ENCODE data around the gene TBL1XR1. TPM values are rescaled to one million over a fixed set of nuclear protein-coding genes. Genes with fewer than 3 reads are reported as not detected.
"Not testable (repeated sequence)": the region's sequence is repeated elsewhere in the genome, so short reads cannot be mapped to it uniquely, and the experiment has no call there.

Gene TBL1XR1
- total RNA-seq, 2 experiments from 2014 or later = 143 to 214 TPM

- Mint-ChIP-seq H3K27me3 (no peaks in the 10 kb centered on the region), H3K27ac (peak overlapping the region; percentile 18), H3K9me3 (ENCODE audit: low read depth) (peaks cover 3% of the 10 kb centered on the region), H3K4me3 (no peak overlapping the region), H3K36me3 (peaks cover 30% of the 10 kb centered on the region), H3K4me1 (peaks cover 77% of the 10 kb centered on the region)
- CTCF ChIA-PET = interaction anchor here (1.1 to 1.9 kb wide), 2 partner anchors 9 to 148 kb away, joined by 3 to 5 read pairs; no protein-coding TSS in a partner anchor
- DNase-seq (no peak), ATAC-seq (no peak)
These were observed 55.8 kb downstream of the TBL1XR1 start for GRCh38 chr3:177141471-177141870.

- peak; percentile 68 for ATAC-seq
- not testable (repeated sequence) for H3K27me3 Mint-ChIP-seq; H3K9me3 Mint-ChIP-seq (ENCODE audit: low read depth)
- H3K36me3 Mint-ChIP-seq = peaks cover 34% of the 10 kb centered on the region
- DNase-seq = peak; percentile 67
- H3K4me1 Mint-ChIP-seq = peaks cover 61% of the 10 kb centered on the region
- H3K27ac Mint-ChIP-seq = peak overlapping the region; percentile 82
- CTCF ChIA-PET = interaction anchor here (0.7 kb wide), 1 partner anchor 18 kb away, joined by 3 read pairs; no protein-coding TSS in a partner anchor
- H3K4me3 Mint-ChIP-seq = peak overlapping the region; percentile 44
These were observed 58.1 kb downstream of the TBL1XR1 start for GRCh38 chr3:177139220-177139619.

DNA sequence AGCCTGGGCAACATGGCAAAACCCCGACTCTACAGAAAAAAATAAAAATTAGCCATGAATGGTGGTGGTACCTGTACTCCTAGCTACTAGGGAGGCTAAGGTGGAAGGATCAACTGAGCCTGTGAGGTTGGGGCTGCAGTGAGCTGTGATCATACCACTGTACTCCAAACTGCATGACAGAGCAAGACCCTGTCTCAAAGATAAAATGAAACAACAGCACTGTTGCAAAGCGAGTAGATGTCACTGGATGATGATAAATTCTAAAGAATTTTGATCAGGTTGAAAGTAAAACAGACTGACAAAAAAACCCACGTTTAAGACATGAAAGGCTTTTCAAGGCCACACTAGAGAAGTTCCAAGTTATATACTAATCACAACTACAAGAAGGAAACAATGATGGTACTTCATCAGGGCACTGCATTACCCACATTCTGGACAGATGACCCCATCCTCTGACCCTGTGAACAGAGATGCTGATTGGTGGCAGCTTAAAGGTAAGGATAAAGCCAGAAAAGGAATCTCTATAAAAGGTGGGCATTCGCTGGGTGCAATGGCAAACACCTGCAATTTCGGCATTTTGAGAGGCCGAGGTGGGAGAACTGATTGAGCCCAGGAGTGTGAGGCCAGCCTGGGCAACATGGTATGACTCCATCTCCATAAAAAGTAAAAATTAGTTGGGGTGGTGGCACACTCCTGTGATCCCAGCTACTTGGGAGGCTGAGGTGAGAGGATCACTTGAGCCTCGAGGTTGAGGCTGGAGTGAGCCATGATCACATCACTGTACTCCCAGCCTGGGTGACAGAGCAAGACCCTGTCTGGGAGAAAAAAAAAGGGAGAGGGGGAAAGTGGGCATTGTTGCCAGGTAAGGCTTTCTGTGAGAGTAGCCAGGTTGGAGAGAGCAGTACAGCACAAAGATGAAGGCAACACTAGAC, 59.2 kb downstream of the TBL1XR1 start:
- CTCF ChIA-PET = no interaction called here
- Mint-ChIP-seq H3K4me3 (no peak overlapping the region), H3K4me1 (peaks cover 58% of the 10 kb centered on the region), H3K27me3 (no peaks in the 10 kb centered on the region), H3K9me3 (ENCODE audit: low read depth) (peaks cover 3% of the 10 kb centered on the region), H3K27ac (peak overlapping the region; percentile 82), H3K36me3 (peaks cover 36% of the 10 kb centered on the region)
- no peak for ATAC-seq
- no peak for DNase-seq

DNA sequence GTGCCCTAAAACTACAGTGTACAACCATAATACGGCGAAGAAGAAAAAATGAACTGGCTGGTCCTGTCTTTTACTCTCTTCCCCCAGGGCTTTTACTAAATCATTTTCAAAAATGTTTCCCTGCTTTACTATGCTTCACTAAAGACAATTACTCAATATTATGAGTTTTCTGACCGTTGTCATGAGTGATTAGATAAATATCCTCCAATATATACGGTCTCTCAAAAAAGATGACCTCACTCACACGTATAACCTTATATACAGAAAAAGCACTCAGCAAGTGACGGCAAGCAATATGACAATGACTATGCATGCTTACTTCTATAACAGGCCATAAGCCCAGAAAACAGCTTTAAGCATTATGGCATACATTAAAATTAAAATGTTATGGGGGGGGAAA, 60.5 kb downstream of the TBL1XR1 start:
- Mint-ChIP-seq H3K4me1 (peaks cover 56% of the 10 kb centered on the region), H3K36me3 (peaks cover 46% of the 10 kb centered on the region), H3K9me3 (ENCODE audit: low read depth) (peaks cover 3% of the 10 kb centered on the region), H3K27me3 (no peaks in the 10 kb centered on the region), H3K4me3 (no peak overlapping the region), H3K27ac (no peak overlapping the region)
- DNase-seq (no peak), ATAC-seq (no peak)
- CTCF ChIA-PET = no interaction called here

GRCh38 chr3:177135841-177136492, 61.3 kb downstream of the TBL1XR1 start:
- no peak for DNase-seq
- Mint-ChIP-seq H3K9me3 (ENCODE audit: low read depth) (peaks cover 3% of the 10 kb centered on the region), H3K36me3 (peaks cover 52% of the 10 kb centered on the region), H3K4me3 (no peak overlapping the region), H3K27me3 (no peaks in the 10 kb centered on the region), H3K4me1 (peaks cover 55% of the 10 kb centered on the region), H3K27ac (no peak overlapping the region)
- ATAC-seq = no peak
- CTCF ChIA-PET = no interaction called here

GRCh38 chr3:177134816-177135210, 62.5 kb downstream of the TBL1XR1 start:
- CTCF ChIA-PET = no interaction called here
- H3K4me1 Mint-ChIP-seq = peaks cover 49% of the 10 kb centered on the region

GRCh38 chr3:177133860-177134815, 63.1 kb downstream of the TBL1XR1 start:
- Mint-ChIP-seq H3K4me3 (no peak overlapping the region), H3K4me1 (peaks cover 42% of the 10 kb centered on the region)
- CTCF ChIA-PET = no interaction called here

More at GRCh38 chr3:177134816-177135210, 62.5 kb downstream of the TBL1XR1 start:
- H3K9me3 Mint-ChIP-seq (ENCODE audit: low read depth) = peaks cover 3% of the 10 kb centered on the region
- H3K4me3 Mint-ChIP-seq = no peak overlapping the region
- H3K27ac Mint-ChIP-seq = no peak overlapping the region
- ATAC-seq = no peak
- no peak for DNase-seq
- H3K27me3 Mint-ChIP-seq = no peaks in the 10 kb centered on the region
- H3K36me3 Mint-ChIP-seq = peaks cover 53% of the 10 kb centered on the region

DNA sequence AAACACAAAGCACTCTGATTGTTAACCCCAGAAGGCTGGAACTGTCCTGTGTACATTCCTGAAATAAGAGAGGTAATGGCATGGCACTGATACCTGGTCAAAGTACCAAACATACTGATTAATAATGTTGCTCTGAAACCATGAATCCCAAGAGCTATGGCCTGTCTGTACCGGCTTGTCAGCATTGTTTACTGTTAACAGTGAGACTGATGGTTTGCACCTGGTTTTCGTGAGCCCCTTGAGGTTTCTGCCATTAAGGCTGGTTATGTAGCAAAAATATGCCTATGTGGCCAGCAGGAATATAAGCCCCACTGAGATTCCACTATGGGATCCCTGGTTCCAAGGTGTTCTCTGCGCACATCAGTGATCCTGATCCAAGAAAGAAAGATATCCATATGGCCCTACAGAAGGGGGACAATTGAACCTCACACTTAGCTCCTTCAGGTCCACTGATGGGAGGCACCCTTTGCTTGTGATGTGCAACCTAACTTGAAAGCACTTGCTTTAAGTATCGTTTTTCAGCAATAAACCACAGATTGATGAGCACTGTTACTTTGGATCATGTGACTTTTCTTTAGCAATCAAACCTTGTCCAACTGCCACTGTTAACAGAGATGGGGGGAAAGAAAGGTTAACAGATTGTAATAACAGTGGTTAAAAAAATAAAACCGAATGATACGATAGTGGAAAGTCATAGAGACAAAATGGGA, 65.2 kb downstream of the TBL1XR1 start:
- Mint-ChIP-seq H3K27ac (peak overlapping the region; percentile 20), H3K36me3 (peaks cover 62% of the 10 kb centered on the region), H3K27me3 (no peaks in the 10 kb centered on the region), H3K4me3 (no peak overlapping the region), H3K9me3 (ENCODE audit: low read depth) (peaks cover 3% of the 10 kb centered on the region), H3K4me1 (peaks cover 31% of the 10 kb centered on the region)
- ATAC-seq (no peak), DNase-seq (no peak)
- CTCF ChIA-PET = no interaction called here

More at GRCh38 chr3:177133860-177134815, 63.1 kb downstream of the TBL1XR1 start:
- Mint-ChIP-seq H3K27ac (peak overlapping the region; percentile 22), H3K27me3 (no peaks in the 10 kb centered on the region), H3K36me3 (peaks cover 55% of the 10 kb centered on the region), H3K9me3 (ENCODE audit: low read depth) (peaks cover 3% of the 10 kb centered on the region)
- DNase-seq = no peak
- no peak for ATAC-seq

- Mint-ChIP-seq H3K27ac (no peak overlapping the region), H3K36me3 (peaks cover 77% of the 10 kb centered on the region), H3K27me3 (no peaks in the 10 kb centered on the region), H3K9me3 (ENCODE audit: low read depth) (peaks cover 11% of the 10 kb centered on the region), H3K4me3 (no peak overlapping the region), H3K4me1 (peaks cover 23% of the 10 kb centered on the region)
- no peak for ATAC-seq
- no peak for DNase-seq
- CTCF ChIA-PET = interaction anchor here (0.6 kb wide), 1 partner anchor 911 kb away, joined by 3 read pairs; no protein-coding TSS in a partner anchor
These were observed 70.3 kb downstream of the TBL1XR1 start for GRCh38 chr3:177127008-177127407.

DNA sequence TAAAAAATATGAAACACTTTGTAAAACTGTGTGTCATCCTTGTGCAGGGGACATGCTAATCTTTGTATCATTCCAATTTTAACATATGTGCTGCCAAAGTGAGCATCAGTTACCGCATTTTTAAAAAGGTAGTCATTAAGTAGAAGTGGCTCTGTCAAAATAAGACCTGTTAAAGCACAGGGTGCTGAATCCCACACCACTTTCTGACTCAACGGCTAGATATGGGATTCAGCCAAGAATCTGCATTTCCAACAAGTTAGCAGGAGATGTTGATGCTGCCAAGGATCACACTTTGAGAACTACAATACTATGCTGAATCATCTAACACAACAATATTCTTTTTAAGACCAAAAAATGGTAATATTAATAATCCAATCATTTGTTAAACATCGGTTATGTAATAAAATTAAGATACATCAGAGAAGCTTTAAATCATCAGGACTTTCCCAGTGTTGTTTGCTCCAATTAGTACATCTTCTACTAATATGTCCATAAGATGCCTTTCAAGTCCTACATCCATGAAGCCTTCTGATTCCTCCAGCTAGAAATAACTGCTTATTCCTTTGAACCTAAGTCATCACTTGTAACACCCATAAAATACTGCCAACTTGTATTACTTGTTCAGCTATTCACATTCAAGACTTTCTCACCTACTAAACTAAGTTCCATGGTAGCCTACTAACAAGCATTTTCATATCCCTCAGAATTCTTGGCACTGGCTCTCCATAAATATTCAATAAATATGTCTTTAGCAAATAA, 71.1 kb downstream of the TBL1XR1 start:
- Mint-ChIP-seq H3K4me1 (peaks cover 22% of the 10 kb centered on the region), H3K36me3 (peaks cover 77% of the 10 kb centered on the region), H3K27ac (no peak overlapping the region), H3K4me3 (no peak overlapping the region), H3K9me3 (ENCODE audit: low read depth) (peaks cover 13% of the 10 kb centered on the region), H3K27me3 (no peaks in the 10 kb centered on the region)
- CTCF ChIA-PET = no interaction called here
- DNase-seq = no peak
- no peak for ATAC-seq

DNA sequence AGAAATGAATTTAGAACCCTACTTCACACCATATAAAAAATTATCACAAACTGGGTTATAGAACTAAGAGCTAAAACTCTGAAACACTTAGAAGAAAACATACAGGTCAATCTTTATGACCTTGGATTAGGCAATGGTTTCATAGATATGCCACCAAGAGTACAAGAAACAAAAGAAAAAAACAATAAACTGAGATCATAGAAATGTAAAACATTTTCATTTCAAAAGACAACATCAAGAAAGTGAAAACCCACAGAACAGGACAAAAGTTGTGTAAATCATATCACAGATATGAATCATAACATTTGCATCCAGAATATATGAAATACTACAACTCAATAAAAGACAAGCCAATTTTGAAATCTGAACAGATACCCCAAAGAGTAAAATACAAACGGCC, 72.4 kb downstream of the TBL1XR1 start:
- Mint-ChIP-seq H3K4me1 (peaks cover 20% of the 10 kb centered on the region), H3K4me3 (no peak overlapping the region), H3K27ac (no peak overlapping the region), H3K36me3 (peaks cover 77% of the 10 kb centered on the region), H3K27me3 (no peaks in the 10 kb centered on the region), H3K9me3 (ENCODE audit: low read depth) (peaks cover 16% of the 10 kb centered on the region)
- ATAC-seq (no peak), DNase-seq (no peak)
- CTCF ChIA-PET = interaction anchor here (0.6 kb wide), 1 partner anchor 134 kb away, joined by 3 read pairs; no protein-coding TSS in a partner anchor

GRCh38 chr3:177123822-177124221, 73.5 kb downstream of the TBL1XR1 start:
- no peak overlapping the region for H3K4me3 Mint-ChIP-seq
- H3K27me3 Mint-ChIP-seq = no peaks in the 10 kb centered on the region
- H3K36me3 Mint-ChIP-seq = peaks cover 79% of the 10 kb centered on the region

More at GRCh38 chr3:177123822-177124221, 73.5 kb downstream of the TBL1XR1 start:
- H3K9me3 Mint-ChIP-seq (ENCODE audit: low read depth) = peaks cover 17% of the 10 kb centered on the region
- CTCF ChIA-PET = no interaction called here
- DNase-seq (no peak), ATAC-seq (no peak)
- H3K4me1 Mint-ChIP-seq = peaks cover 19% of the 10 kb centered on the region
- no peak overlapping the region for H3K27ac Mint-ChIP-seq

Data from activated CD8-positive, alpha-beta memory T cell treated with anti-CD3 and anti-CD28 coated beads, Interleukin-2, amount 10 ng/mL, durations not matched to agents 7 days and 5 days (primary cell).